ENCODE data around the gene KRTAP12-4.

DNA sequence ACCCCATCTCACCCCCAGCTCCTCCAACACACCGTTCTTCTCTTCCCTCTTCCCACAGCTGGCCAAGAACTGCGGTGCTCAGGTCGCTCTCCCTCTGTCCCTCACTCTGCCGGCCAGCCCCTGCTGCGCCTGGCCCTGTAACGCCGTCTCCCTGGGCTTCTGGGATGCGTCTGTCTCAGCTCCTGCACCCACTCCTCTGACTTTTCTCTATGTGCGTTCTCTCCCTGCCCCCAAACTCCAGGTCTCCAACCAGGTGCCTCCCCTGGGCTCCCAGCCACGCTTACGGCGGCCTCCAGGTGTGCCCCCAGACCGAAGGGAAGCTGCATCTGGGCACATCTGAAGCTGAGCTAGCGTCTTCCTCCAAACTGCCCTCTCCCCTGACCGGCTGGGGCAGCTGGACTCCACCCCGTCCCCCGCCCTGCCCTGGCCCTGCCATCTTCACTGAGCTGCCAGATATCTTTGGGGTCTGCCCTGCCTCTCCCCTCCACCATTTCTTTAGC, 45.1 kb upstream of the KRTAP12-4 start:
- TF ChIP-seq CTCF (IDR thresholded peaks at IDR 0.05; ENCODE audit: low read depth, low read length): no peak
- no peak for TF ChIP-seq EZH2phosphoT487 (IDR thresholded peaks at IDR 0.05; ENCODE audit: low read depth)

Measured in OCI-LY3 (cell line).